NCI-H2227 (cell line): ENCODE data around the gene CYTH3.
"Not testable (repeated sequence)": the region's sequence is repeated elsewhere in the genome, so short reads cannot be mapped to it uniquely, and the experiment has no call there.

Experiments
- DNase-seq: peaks from one replicate; lab custom pipeline; 2025; ENCODE audit not compliant: unreplicated experiment; lab: John Stamatoyannopoulos, UW

The CYTH3 gene

DNA sequence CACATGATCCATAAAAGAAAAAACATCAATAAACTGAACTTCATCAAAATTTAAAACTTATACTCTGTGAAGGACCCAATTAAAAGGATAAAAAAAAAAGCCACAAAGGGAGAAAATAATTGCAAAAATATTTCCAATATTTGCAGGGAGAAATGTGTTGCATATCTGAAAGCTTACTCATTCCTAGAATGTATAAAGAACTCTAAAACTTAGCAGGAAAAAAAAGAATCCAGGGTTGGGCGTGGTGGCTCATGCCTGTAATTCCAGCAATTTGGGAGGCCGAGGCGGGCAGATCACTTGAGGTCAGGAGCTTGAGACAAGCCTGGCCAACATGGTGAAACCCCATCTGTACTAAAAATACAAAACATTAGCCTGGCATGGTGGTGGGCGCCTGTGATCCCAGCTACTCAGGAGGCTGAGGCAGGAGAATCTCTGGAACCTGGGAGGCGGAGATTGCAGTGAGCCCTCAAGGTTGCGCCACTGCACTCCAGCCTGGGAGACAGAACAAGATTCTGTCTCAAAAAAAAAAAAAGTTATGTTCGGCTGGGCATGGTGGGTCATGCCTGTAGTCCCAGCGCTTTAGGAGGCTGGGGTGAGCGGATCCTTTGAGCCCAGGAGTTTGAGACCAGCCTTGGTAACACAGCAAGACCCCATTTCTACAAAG, 11.1 kb upstream of the CYTH3 start:
- not testable (repeated sequence) for DNase-seq

- no peak for DNase-seq
Measured at GRCh38 chr7:6279937-6280336, 7.5 kb upstream of the CYTH3 start.

- DNase-seq, result no peak
Measured at GRCh38 chr7:6279341-6279740, 6.9 kb upstream of the CYTH3 start.

DNA sequence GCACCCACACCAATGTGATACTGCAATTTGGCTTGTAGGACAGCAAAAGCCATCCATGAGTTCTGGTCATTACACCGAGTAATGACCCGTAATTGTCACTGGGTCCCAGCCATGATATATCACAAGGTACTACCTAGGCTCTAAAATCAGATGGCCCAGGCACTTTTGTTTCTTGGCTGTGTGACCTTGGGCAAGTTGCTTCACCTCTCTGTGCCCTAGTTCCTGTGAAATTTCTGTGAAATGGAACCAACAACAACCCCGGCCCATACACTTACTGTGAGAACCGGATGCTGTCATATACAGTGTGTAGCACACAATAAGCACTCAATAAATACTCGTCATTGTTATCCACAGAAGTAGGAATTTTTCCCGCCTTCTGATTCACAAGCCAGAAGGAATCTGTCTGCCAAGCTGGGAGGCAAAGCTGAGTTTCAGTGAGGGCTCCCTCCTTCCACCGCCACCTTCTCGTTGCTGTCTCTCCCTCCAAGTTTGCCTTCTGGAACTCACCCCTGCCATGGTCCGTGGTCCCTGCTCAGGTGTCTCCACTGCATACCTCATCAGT, 6.4 kb upstream of the CYTH3 start:
- DNase-seq, result no peak

GRCh38 chr7:6277476-6277875, 5.1 kb upstream of the CYTH3 start:
- no peak for DNase-seq

DNA sequence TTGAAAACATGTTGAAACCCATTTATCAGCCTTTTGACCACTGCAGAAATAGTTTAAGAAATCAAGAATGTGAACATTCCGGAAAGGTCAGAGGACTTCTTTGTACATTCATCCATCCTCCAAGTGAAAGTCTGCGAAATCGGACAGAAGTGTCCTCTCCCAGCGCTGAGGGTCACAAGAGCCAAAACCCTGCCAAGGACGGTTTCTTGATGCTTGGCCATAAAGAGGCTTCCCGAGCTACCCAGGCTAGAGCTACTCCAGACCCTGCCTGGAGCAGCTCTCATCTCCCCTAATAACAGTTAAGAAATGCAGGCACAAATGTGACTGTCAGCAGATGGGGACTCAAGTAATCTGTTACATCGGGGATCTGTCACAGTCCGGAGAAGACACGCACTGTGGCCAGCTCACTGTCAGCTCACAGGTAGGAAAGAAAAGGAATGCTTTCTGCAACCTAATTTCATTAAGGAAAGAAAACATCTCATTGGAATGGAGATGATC, 4.5 kb upstream of the CYTH3 start:
- DNase-seq, result no peak

DNA sequence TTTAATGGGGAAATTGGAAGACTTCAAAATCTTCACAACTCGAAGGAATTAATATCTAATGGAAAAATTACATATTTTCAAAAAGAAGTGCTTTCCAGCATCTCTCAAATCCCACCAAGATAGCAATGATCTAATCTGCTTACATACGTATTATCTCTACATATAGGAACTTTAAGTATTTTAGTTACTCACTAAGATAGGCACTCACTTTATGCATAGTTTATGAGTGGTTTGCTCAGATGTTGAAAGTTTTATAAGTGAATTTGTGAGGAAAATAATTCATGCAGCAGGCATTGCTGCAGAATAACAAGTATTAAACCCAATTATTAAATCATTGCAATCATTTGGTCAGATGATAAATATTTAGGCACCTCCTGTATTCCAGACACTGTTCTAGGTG, 2.3 kb upstream of the CYTH3 start:
- no peak for DNase-seq

GRCh38 chr7:6273917-6274630, 1.6 kb upstream of the CYTH3 start:
- DNase-seq, result no peak

DNA sequence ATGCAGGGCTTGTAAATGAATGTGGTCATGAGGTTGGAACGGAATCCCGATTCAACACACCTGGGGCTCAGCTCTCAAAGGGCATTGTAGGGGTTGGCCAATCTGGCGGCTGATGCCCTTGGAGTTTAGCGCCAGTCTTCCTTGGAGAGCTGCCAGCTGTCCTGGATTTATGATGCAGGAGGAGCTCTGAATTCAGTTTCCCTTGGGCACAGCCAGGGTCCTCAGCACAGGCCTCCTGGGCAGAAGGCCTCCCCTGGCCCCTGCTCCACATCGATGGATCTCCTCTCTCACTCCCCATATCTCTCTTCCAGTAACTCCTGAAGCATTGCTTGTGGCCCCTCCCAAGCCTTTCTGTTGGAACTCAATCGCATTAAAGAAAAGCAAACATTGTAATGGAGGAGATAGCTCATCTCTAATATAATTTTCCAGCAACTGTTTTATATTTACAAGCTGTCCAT, 985 bp upstream of the CYTH3 start:
- peak; percentile 61 for DNase-seq

DNA sequence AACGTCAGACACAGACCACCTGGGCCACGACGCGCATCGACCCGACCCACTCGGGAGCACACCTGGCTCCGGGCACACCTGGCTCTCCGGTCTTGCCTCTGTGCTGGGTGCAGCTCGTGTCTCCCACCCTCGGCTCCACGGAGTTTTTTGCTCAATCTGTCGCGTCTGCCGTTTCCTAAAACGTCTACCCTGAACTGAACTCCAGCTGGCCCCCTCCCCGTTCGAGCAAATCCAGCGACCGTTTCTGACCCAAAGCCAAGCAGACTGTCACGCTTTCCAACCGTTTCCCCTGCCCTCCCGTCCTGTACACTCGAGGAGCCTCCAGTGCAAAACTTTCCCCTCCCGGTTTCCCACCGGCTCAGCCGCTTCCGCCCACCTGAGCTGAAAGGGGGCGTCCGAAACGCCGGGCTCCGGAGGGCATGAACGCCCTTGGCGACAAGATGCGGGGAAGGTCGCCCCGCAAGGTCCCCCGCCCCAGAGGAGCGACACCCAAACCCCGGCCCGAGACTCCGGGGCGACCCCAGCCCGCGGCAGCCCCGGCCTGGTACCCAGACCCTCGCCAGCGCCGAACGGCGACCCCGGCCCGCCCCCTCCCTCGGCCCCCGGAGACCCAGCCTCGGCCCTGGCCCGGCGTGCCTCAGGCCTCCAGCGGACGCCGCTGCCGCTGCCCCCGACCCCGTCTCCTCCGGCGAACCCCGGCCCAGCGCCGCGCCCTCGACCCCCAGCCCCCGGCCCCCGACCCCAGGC, 557 bp downstream of the CYTH3 start:
- peak; percentile 13 for DNase-seq

DNA sequence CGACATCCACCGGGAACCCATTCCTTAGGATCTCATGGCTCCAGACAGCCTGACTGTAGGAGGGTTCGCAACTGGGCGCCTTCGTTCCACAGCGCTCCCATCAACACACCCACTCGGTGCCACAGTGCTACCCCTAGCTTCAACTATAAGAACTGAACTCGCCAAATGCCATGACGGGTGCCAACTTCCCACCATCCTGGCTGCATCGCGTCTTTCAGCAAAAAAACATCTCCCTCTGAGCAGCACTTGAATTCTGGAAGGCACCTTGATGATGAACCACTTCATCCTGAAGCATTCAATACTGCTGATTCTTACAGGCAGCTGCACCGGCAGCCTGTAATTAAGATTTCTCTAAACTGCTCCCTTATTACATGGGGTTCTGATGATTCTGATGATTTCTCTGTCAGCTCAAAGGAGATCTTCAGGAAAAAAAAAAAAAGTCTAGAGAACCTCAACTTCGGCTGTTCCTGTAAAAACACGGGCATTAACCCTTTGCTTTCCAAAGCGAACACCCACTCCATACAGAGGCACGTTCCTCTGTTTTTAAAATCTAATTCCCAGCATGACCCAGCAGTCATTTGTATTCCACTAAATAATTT, 1.3 kb downstream of the CYTH3 start:
- DNase-seq, result peak; percentile 64

DNA sequence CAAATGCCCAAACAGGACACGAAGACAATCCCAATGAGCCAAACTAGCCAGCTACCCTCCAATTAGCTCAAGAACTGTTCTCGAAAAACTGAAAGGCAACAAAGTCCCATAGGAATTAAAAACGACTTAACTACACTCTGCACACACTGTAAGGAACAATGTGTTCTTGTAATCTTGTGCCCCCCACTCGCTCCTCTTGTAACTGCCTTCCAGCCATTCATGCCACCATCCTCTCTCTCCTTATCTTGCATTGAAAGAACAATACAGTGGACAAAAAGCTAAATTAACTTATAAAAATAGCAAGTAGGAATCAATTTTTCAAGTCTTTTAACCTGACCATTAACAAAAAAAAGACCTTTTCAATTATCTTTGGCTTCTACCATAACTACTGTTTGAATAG, 2.9 kb downstream of the CYTH3 start:
- DNase-seq, result no peak

DNA sequence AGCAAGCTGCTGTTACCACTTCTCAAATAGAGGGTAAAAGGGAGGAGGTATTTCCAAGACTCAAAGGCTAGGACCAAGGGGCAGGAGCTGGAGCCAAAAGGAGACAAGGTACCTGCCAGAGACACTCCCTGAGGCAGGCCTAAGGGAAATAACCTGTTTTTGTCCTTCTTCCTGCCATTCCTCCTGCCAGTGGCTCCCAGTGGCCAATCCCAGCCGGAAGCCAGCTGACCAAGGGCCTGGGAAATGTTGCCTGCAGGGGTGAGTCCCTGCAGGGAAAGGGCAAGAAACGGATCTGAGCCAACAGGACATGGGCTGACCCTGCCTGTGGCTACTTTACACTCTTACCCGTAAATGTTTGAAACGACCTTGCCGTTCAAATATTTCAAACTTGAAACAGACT, 3.5 kb downstream of the CYTH3 start:
- no peak for DNase-seq

DNA sequence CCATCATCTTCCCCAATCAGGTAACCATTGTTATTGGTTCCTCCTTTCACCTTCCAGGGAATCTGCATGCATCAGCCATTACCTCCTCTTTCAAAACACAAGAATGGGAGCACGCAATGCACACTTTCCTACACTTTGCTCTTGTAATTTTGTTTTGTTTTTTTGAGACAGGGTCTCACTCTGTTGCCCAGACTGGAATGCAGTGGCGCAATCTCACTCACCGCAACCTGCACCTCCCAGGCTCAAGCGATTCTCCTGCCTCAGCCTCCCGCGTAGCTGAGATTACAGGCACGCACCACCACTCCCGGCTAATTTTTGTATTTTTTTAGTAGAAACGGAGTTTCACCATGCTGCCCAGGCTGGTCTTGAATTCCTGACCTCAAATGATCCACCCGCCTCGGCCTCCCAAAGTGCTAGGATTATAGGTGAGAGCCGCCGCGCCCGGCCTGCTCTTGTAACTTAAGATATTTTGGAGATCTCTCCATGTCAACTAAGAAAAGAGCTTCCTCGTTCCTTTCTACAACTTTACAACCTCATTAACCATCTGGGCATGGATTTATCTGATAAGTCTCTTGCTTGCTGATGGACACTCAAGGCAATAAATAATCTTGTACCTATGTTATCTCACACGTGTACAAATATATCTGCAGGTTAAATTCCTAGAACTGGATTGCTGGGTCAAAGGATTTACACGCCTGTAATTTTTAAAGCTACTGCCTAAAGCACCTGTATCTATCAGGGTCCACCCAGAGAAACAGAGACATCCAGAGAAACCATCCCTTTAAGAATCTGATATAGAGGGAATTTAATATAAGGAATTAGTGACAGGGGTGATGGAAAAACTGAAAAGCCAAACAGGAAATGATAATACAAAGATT, 4.2 kb downstream of the CYTH3 start:
- DNase-seq, result no peak

DNA sequence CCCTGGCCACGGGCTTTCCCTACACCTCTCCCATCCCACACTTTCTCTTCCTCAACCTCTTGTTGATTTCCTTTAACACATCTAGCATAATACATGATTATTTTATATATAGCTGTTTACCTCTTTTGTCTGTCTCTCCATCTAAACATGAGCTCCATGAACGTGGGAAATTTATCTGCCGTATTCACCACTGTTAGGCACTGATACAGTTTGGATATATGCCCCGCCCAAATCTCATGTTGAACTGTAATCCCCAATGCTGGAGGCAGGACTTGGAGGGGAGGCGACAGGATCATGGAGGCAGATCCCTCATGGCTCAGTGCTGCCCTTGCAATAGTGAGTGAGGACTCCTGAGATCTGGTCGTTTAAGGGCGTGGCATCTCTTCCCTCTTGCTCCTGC, 5.7 kb downstream of the CYTH3 start:
- DNase-seq, result no peak

DNA sequence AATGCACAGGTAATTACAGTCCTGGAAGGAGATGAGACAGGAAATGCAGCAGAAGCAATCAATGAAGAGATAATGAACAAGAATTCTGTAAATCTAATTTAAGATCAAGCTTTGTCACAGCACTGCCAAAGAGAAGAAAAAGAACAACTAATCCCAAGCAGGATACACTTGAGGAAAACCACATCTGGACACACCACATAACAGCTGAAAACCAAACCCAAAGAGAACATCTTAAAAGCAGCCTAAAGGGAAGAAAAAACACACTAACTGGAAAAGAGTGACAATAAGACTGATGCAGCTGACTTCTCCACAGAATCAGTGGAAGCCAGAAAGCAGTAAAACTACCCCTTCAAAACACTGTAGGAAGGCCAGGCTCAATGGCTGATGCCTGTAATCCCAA, 10.2 kb downstream of the CYTH3 start:
- DNase-seq, result no peak

GRCh38 chr7:6261699-6262098, 10.7 kb downstream of the CYTH3 start:
- no peak for DNase-seq

- DNase-seq, result no peak
Measured at GRCh38 chr7:6260291-6261187, 11.9 kb downstream of the CYTH3 start.

- no peak for DNase-seq
Measured at GRCh38 chr7:6259257-6259656, 13.2 kb downstream of the CYTH3 start.
